ENCODE results near the gene PEX13.
"Not testable (repeated sequence)": the region's sequence is repeated elsewhere in the genome, so short reads cannot be mapped to it uniquely, and the experiment has no call there.

- not testable (repeated sequence) for TF ChIP-seq CTCF (conservative IDR thresholded peaks at IDR 0.05; ENCODE audit: low read length); EZH2phosphoT487 (IDR thresholded peaks at IDR 0.05; ENCODE audit: borderline replicate concordance)
Observed at GRCh38 chr2:61012303-61012702, 5.2 kb upstream of the PEX13 start.
